Kidney (tissue), 14 donors: ENCODE data around the gene OCIAD2. TPM values are rescaled to one million over a fixed set of nuclear protein-coding genes. Genes with fewer than 3 reads are reported as not detected.

Experiments
- DNase-seq, 5 donors: peaks; one replicate each; pipeline ENCODE4 v3.0.0-alpha.2; 2013 to 2020
- FAIRE-seq: peaks from 2 replicates; lab custom pipeline; 2012; peaks lifted over from hg19 to GRCh38; lab: Jason Lieb, UNC
- H3K27ac ChIP-seq, 2 donors: one replicate each; pipeline ENCODE4 v1.7.0; 2013; ENCODE audit warnings: low read depth in 2 of 2, low read length in 2 of 2, inconsistent platforms in 1 of 2
- H3K27me3 ChIP-seq: one replicate; pipeline ENCODE4 v1.7.1; 2013; ENCODE audit warnings: low read length, inconsistent platforms; ENCODE audit not compliant: control insufficient read depth, insufficient read depth
- H3K36me3 ChIP-seq, 3 donors: one replicate each; pipeline versions ENCODE4 v1.7.0 to v1.7.1; 2013; ENCODE audit warnings: low read length in 3 of 3, control low read depth in 1 of 3, inconsistent platforms in 1 of 3; ENCODE audit not compliant: insufficient read depth in 3 of 3, control insufficient read depth in 2 of 3
- H3K4me1 ChIP-seq, 3 donors: one replicate each; pipeline versions ENCODE4 v1.7.0 to v1.7.1; 2013; ENCODE audit warnings: low read length in 3 of 3, inconsistent platforms in 1 of 3, low read depth in 1 of 3; ENCODE audit not compliant: control insufficient read depth in 2 of 3, insufficient read depth in 2 of 3
- H3K4me3 ChIP-seq, 3 donors: one replicate each; pipeline versions ENCODE4 v1.7.0 to v1.8.1; 2013; ENCODE audit warnings: low read length in 3 of 3, control low read depth in 1 of 3, inconsistent platforms in 1 of 3
- H3K9ac ChIP-seq, 3 donors: one replicate each; pipeline versions ENCODE4 v1.7.0 to v1.7.1; 2013; ENCODE audit warnings: low read length in 3 of 3, control low read depth in 1 of 3, inconsistent platforms in 1 of 3
- H3K9me3 ChIP-seq, 3 donors: one replicate each; pipeline versions ENCODE4 v1.7.0 to v1.7.1; 2013; ENCODE audit warnings: low read length in 3 of 3, control low read depth in 1 of 3, inconsistent platforms in 1 of 3; ENCODE audit not compliant: control insufficient read depth in 2 of 3, insufficient read depth in 1 of 3
- CTCF ChIP-seq: IDR thresholded peaks from 3 replicates; pipeline ENCODE4 v1.5.1; 2012; ENCODE audit warnings: mild to moderate bottlenecking, moderate library complexity, borderline replicate concordance; ENCODE audit not compliant: insufficient read depth; ENCODE audit errors: extremely low read depth
- intact Hi-C: fragments of 100-400 bp; cut with DNase I; formaldehyde crosslinking; loops from one replicate; pipeline ENCODE4 v1.11.1; 2022
- polyA plus RNA-seq: library from polyadenylated mRNA; stranded (reverse); fragments of 350-450 nt; fragmentation: Illumina TruSeq; extraction: RNeasy Lipid Tissue Mini Kit (QIAGEN cat#74804); gene quantifications from one replicate; pipeline ENCODE4 v1.2.3, GENCODE V29; 2014; ENCODE audit warnings: low read depth, low replicate concordance; ENCODE audit not compliant: insufficient read depth
- total RNA-seq: library from RNA; stranded (reverse); fragmentation: NEBNext Ultra II Directional; extraction: Animal tissue kit (Norgen Biotek cat#: 25700); gene quantifications from one replicate; pipeline ENCODE4 v1.2.1, GENCODE V29; 2021
- donor health status: control.
- donor health status: control.
- donor health status: control.
- donor health status: control.
- donor health status: control.
- donor health status: DM: yes; HTN: yes; CAD: no.
- donor health status: Normal renal cell carcinoma (clear cell type).

Gene OCIAD2
- total and polyA plus RNA-seq, 2 donors from 2014 or later = 76.3 to 277 TPM

GRCh38 chr4:48949518-48950219 lies 43.1 kb upstream of the OCIAD2 start:
- no peaks in the 10 kb centered on the region for H3K27me3 ChIP-seq
- no peaks in the 10 kb centered on the region for H3K36me3 ChIP-seq
- H3K4me1 ChIP-seq = peaks cover 0 to 5% (median 0%) of the 10 kb centered on the region in 3 donors
- DNase-seq (no peak), FAIRE-seq (no peak)
- H3K27ac ChIP-seq = no peak overlapping the region
- intact Hi-C loops = no loop called here
- no peak for TF ChIP-seq CTCF
- no peak overlapping the region for H3K9ac ChIP-seq
- H3K9me3 ChIP-seq = no peaks in the 10 kb centered on the region
- no peak overlapping the region for H3K4me3 ChIP-seq

DNA sequence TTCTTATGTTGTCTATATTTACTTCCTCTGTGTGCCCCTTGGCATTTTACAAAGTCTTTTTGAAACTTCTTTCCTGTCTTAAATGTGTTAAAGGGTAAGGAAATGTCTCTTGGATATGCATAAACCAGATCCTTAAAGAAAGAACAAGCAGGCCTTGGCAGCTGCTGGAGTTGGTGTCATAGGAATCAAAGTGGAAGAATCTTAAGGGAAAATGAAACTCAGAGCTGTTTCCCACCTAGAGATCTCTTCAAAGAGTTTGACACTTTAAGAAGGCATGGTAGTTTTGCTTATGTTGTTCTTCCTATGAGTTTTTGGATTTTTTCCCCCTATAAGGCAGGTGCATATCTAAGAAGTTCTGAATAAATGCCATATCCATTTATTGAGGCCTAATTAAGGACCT lies 42.5 kb upstream of the OCIAD2 start:
- FAIRE-seq (no peak), DNase-seq (no peak)
- Histone ChIP-seq H3K9ac (no peak overlapping the region), H3K36me3 (no peaks in the 10 kb centered on the region), H3K27ac (no peak overlapping the region), H3K9me3 (no peaks in the 10 kb centered on the region), H3K4me1 (peaks cover 0 to 5% (median 0%) of the 10 kb centered on the region in 3 donors), H3K4me3 (no peak overlapping the region), H3K27me3 (no peaks in the 10 kb centered on the region)
- intact Hi-C loops = no loop called here
- TF ChIP-seq CTCF = no peak

GRCh38 chr4:48947731-48948130 lies 41.2 kb upstream of the OCIAD2 start:
- no peaks in the 10 kb centered on the region for H3K27me3 ChIP-seq
- FAIRE-seq (no peak), DNase-seq (no peak)
- H3K36me3 ChIP-seq = no peaks in the 10 kb centered on the region
- H3K4me1 ChIP-seq = peaks cover 0 to 5% (median 0%) of the 10 kb centered on the region in 3 donors
- H3K4me3 ChIP-seq = no peak overlapping the region
- no peak overlapping the region for H3K9ac ChIP-seq
- H3K9me3 ChIP-seq = no peaks in the 10 kb centered on the region
- no peak for TF ChIP-seq CTCF
- intact Hi-C loops = no loop called here
- no peak overlapping the region for H3K27ac ChIP-seq
